Effector CD4-positive, alpha-beta T cell (primary cell): Measurements from ENCODE around the gene APBB1.
"Not testable (repeated sequence)": the region's sequence is repeated elsewhere in the genome, so short reads cannot be mapped to it uniquely, and the experiment has no call there.

ENCODE experiments used
- DNase-seq: peaks from one replicate; pipeline ENCODE4 v3.0.0-alpha.2; 2020

Gene APBB1

GRCh38 chr11:6415797-6416196 is 3.1 kb downstream of the APBB1 start:
- DNase-seq, result no peak

DNA sequence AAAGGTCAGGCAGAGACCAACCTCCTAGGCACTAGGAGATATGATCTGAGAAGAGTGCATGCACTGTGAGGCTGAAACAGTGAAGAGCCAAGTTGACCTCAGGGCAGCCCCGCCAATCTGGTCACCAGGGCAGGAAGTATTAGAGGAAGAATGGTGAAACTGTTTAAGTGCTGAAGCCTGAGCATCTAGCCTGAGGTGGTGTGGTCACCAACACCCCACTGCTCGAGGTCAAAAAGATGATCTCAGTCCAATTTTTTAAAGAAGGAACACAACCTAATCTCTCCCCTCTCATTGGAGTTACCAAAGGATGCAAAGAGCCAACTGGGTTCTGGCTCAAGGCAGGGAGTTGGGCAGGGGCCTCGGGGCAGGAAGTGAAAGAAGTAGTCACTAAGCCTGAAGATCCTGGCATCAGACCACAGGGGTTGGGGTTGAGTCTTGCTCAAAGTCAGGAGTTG is 4.0 kb downstream of the APBB1 start:
- DNase-seq, result no peak

DNA sequence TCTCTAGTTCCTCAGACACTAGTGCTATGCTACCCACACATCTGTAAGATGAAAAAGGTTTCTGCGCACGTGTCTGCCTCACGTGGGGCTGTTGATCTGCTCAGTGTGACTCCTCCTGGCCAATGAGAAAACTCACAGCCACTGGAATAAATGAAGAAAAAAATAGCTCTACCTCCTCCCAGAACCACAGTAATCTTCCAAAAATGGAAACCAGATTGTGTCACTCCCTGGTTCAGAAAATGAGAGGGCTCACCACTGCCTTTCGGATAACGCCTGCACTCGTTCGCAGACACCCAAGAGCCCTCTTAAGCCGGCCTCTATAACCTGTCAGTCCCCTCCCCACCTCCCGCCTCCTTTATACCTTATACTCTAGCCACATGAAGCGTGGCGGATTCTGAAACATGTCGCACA is 5.1 kb downstream of the APBB1 start:
- DNase-seq, result peak; percentile 62

DNA sequence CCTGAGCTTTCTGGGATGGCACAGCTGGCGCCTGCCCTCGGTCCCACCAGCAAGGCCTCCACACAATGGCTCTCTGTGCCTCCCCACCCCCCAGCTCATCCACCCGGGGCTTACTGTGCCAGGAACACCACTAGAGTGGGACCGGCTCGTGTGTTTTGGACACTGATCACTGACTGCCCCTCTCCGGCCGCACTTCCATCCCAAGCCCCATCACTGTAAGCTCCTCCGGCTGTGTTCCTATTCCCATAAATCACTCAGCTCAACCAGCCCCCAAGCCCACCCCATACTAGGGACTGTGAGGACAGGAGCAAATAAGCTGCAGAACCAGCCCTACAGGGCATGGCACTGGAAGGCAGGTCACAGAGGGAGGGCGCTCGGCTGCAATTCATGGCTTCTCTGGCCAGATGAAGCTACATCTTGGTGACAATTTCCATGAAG is 7.3 kb downstream of the APBB1 start:
- DNase-seq, result no peak

GRCh38 chr11:6410695-6411430 is 8.0 kb downstream of the APBB1 start:
- DNase-seq, result no peak

DNA sequence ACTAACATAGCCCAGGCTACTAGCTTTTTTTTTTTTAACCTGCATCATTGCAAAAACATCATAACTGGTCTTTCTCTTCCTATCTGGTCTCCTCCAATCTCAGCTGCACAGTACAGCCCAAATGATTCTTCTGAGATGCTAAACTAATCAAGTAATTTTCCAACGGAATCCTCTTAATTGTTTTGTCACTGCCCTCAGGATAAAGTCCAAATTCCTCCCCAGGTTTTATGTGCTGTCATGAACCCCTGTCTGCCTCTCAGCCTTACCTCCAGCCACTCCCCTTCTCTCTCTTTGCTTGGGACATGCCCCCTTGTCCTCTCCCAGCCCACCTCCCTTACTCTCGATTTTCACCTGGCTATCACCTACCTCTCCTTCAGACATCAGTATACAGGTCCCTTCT is 12.5 kb downstream of the APBB1 start:
- DNase-seq, result no peak

GRCh38 chr11:6405846-6406245 is 13.0 kb downstream of the APBB1 start:
- DNase-seq, result no peak

GRCh38 chr11:6405052-6405667 is 13.7 kb downstream of the APBB1 start:
- no peak for DNase-seq

- DNase-seq, result peak; percentile 20
Measured at GRCh38 chr11:6404342-6405051, 14.4 kb downstream of the APBB1 start.

GRCh38 chr11:6403539-6403938 is 15.4 kb downstream of the APBB1 start:
- DNase-seq, result no peak

- DNase-seq, result peak; percentile 78
Measured at GRCh38 chr11:6402561-6402981, 16.3 kb downstream of the APBB1 start.

GRCh38 chr11:6402061-6402470 is 16.8 kb downstream of the APBB1 start:
- no peak for DNase-seq

DNA sequence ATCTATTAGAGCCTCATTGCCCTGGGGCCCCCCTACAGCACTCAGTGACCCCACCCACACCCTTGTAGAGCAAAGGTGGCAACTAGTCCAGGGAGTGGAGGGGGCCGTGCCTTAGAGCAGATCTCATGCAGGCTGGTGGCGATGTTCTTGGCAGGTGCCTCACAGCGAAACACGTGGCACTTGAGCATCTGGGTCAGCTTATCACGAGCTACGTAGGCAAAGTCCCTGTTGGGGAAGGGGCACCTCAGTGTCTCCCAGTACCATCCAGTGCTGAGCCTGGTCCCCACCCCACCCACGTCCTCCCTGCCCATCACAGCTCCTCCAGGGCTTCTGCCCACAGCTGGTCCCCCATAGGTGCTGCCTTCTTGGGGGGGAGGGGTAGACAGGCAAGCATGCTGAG is 17.4 kb downstream of the APBB1 start:
- no peak for DNase-seq

DNA sequence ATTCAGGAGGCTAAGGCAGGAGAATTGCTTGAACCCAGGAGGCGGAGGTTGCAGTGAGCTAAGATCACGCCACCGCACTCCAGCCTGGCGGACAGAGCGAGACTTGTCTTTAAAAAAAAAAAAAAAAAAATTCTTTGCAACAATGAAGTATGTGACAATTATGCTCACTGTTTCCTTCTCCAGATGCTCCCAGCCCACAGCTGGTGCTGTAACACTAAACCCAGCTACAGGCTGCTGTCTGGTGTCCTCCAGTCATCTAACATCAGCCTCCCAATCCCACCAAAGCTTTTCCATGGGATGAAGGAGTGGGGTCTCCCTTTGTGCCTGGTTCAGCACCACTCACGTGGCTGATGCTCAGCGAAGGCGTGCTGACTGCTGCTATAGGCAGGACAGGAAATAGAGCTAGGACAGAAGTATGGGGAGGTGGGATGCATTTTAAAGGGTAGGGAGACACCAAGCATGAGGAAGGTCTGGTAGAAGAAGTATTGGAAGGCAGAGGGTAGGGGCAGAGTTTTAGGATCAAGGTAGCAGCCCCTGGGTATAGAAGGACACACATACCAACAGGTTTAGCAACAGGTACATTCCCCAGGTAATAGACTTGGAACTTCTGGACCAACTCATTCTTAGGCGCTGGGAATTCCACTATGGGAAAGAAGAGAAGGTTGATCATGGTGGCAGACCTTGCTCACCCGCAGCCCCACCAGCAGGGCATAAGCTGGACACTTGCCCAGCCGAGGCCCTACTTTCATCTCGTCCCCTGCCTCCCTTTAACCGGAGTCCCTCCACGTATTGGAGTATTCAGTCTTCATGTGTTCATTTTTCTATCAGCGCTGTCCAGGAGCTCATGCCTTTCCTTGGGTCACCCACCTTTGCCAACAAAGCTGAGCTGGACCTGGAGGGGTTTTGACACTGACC is 18.2 kb downstream of the APBB1 start:
- no peak for DNase-seq

DNA sequence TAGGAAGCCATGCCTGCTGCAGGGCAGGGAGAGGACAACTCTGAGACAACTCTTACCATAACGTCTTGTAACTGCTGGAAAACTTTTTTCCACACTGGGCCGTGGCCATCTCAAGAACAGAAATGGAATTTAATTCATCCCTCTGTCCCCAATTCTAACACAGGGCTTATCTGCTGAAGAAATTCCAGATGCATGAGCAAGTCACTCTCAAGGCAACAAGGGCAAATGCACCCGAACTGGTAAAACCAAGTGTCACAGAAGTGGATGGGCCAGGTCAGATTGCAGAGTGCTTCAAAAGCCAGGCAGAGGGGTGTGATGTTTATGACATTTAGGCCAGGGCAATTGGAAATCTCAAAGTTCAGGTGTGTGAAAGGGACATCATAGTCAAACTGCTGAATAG is 21.3 kb downstream of the APBB1 start:
- no peak for DNase-seq

GRCh38 chr11:6397156-6397555 is 21.7 kb downstream of the APBB1 start:
- no peak for DNase-seq

DNA sequence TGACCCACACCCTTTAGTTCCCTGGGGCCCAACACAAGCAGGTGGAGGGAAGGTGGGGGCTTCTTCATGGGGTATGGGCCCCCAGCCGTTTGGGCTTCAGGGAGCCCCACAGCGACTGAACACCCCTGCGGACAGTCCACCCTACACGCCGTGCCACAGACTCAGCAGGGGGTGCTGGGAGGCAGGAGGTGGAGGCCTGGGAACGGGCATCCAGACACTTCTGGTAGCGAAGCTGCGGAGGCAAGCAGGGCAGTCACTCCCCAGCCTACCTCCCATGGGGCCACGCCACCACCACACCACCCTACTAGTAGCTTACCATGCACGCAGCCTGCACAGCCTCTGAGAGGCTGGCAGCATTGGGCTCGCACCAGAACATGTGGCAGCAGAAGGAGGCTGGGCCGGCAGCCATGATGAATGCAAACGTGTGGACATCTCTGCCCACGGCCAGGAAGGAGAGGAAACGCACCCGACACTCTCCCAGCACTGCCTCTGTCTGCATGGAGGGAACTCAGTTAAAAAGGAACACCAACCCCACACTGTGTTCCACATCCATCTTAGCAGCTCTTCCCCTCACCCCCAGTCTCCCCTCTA is 23.3 kb downstream of the APBB1 start:
- no peak for DNase-seq

DNA sequence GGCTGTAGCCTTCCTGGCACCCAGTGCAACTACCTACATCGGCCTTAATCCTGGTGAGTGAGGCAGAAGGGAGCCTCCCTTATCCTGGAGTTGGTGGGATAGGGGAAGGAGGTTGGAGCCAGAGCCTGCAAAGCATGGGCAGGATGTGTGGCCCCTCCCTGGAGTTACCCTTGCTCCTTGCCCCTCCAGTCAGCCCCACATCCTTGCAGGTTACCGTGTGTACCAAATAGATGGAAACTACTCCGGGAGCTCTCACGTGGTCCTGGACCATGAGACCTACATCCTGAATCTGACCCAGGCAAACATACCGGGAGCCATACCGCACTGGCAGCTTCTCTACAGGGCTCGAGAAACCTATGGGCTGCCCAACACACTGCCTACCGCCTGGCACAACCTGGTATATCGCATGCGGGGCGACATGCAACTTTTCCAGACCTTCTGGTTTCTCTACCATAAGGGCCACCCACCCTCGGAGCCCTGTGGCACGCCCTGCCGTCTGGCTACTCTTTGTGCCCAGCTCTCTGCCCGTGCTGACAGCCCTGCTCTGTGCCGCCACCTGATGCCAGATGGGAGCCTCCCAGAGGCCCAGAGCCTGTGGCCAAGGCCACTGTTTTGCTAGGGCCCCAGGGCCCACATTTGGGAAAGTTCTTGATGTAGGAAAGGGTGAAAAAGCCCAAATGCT is 24.8 kb downstream of the APBB1 start:
- no peak for DNase-seq

- DNase-seq, result not testable (repeated sequence)
Measured at GRCh38 chr11:6392251-6392650, 26.6 kb downstream of the APBB1 start.

GRCh38 chr11:6391537-6392134 is 27.3 kb downstream of the APBB1 start:
- DNase-seq, result no peak
